ENCODE results near the gene AKAP11. TPM values are rescaled to one million over a fixed set of nuclear protein-coding genes. Genes with fewer than 3 reads are reported as not detected.

Gene AKAP11
- total and polyA plus RNA-seq, 2 of the 8 experiments (the other 6 are each of a cell fraction or from before 2014, with no cell fraction given): 4.5 to 21.9 TPM

GRCh38 chr13:42272804-42273175 lies 838 bp downstream of the AKAP11 start (continued):
- TF ChIP-seq PHF8 (conservative IDR thresholded peaks at IDR 0.05; ENCODE audit: low read depth, low read length) (no peak), KDM1A (IDR thresholded peaks at IDR 0.05; ENCODE audit: borderline replicate concordance, low read length) (no peak), TCF12 (IDR thresholded peaks at IDR 0.05; ENCODE audit: low read depth, low read length) (no peak), CEBPB (IDR thresholded peaks at IDR 0.05; ENCODE audit: low read depth, low read length) (no peak)
